ENCODE results near the gene KIAA1958.

DNA sequence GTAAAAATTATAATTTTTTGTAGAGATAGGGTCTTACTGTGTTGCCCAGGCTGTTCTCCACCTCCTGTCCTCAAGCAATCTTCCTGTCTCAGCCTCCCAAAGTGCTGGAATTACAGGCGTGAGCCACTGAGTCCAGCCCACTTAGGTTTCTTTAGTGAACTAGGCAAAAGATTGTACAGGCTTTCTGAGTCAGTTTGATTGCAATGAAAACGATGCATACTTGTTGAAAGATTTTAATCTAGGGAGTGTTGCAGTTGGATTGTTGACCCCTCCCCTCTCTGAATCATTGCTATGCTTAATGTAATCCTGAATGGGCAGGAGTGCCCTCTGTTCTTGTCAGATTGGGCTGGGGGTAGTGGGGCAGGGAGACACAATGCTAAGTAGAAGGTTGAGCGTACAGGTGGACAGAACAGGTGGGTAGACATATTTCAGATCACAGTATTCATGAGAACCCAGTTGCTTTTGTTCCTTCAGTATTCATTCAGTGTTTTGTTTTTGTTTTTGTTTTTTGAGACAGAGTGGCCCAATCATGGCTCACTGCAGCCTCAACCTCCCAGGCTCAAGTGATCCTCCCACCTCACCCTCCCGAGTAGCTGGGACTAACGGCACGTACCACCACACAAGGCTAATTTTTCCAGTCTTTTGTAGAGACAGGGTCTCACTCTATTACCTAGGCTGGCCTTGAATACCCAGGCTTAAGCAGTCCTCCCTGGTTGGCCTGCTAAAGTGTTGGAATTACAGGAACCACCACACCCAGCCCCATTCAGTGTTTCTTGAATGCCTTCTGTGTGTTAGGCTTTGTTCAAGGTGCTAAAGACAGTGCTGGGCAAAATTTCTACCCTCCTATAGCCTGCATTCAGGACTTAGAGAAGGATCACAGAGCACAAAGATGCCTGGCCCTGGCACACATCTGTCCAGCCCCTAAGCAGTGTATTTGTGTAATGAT is 70.1 kb downstream of the KIAA1958 start:
- TF ChIP-seq, protein P1, sequence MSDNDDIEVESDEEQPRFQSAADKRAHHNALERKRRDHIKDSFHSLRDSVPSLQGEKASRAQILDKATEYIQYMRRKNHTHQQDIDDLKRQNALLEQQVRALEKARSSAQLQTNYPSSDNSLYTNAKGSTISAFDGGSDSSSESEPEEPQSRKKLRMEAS (IDR thresholded peaks at IDR 0.05) = no peak
- TF ChIP-seq NFIC (IDR thresholded peaks at IDR 0.05) (no peak), FOXM1 (IDR thresholded peaks at IDR 0.05; ENCODE audit: borderline replicate concordance, low read depth) (no peak), CREB1 (IDR thresholded peaks at IDR 0.05; ENCODE audit: low read depth) (no peak), TAF1 (IDR thresholded peaks at IDR 0.05; ENCODE audit: low read depth) (no peak), ZBTB7A (IDR thresholded peaks at IDR 0.05; ENCODE audit: low read depth) (no peak), EGR1 (IDR thresholded peaks at IDR 0.05) (no peak), TCF12 (IDR thresholded peaks at IDR 0.05; ENCODE audit: low read depth) (no peak), YY1 (IDR thresholded peaks at IDR 0.05; ENCODE audit: low read depth) (no peak), EP300 (IDR thresholded peaks at IDR 0.05; ENCODE audit: borderline replicate concordance) (no peak), CEBPB (IDR thresholded peaks at IDR 0.05) (no peak)
- TF ChIP-seq, protein P2, sequence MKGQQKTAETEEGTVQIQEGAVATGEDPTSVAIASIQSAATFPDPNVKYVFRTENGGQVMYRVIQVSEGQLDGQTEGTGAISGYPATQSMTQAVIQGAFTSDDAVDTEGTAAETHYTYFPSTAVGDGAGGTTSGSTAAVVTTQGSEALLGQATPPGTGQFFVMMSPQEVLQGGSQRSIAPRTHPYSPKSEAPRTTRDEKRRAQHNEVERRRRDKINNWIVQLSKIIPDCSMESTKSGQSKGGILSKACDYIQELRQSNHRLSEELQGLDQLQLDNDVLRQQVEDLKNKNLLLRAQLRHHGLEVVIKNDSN (IDR thresholded peaks at IDR 0.05) = no peak
- TF ChIP-seq, protein P3, sequence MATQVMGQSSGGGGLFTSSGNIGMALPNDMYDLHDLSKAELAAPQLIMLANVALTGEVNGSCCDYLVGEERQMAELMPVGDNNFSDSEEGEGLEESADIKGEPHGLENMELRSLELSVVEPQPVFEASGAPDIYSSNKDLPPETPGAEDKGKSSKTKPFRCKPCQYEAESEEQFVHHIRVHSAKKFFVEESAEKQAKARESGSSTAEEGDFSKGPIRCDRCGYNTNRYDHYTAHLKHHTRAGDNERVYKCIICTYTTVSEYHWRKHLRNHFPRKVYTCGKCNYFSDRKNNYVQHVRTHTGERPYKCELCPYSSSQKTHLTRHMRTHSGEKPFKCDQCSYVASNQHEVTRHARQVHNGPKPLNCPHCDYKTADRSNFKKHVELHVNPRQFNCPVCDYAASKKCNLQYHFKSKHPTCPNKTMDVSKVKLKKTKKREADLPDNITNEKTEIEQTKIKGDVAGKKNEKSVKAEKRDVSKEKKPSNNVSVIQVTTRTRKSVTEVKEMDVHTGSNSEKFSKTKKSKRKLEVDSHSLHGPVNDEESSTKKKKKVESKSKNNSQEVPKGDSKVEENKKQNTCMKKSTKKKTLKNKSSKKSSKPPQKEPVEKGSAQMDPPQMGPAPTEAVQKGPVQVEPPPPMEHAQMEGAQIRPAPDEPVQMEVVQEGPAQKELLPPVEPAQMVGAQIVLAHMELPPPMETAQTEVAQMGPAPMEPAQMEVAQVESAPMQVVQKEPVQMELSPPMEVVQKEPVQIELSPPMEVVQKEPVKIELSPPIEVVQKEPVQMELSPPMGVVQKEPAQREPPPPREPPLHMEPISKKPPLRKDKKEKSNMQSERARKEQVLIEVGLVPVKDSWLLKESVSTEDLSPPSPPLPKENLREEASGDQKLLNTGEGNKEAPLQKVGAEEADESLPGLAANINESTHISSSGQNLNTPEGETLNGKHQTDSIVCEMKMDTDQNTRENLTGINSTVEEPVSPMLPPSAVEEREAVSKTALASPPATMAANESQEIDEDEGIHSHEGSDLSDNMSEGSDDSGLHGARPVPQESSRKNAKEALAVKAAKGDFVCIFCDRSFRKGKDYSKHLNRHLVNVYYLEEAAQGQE (IDR thresholded peaks at IDR 0.05; ENCODE audit: low read depth) = no peak

Data from Ishikawa (cell line).